T1000 (cell line): ENCODE results near the gene THSD4.
"Not testable (repeated sequence)": the region's sequence is repeated elsewhere in the genome, so short reads cannot be mapped to it uniquely, and the experiment has no call there.

Experiments
- DNase-seq: peaks from one replicate; lab custom pipeline; 2025; ENCODE audit warnings: mixed read lengths; lab: John Stamatoyannopoulos, UW

THSD4 gene

GRCh38 chr15:71189718-71190117 lies 74.4 kb downstream of the THSD4 start:
- DNase-seq = no peak

GRCh38 chr15:71191296-71191695 lies 76.0 kb downstream of the THSD4 start:
- no peak for DNase-seq

- no peak for DNase-seq
Measured at GRCh38 chr15:71192816-71193215, 77.5 kb downstream of the THSD4 start.

GRCh38 chr15:71194286-71194685 lies 79.0 kb downstream of the THSD4 start:
- no peak for DNase-seq

GRCh38 chr15:71195242-71195641 lies 80.0 kb downstream of the THSD4 start:
- no peak for DNase-seq

GRCh38 chr15:71197620-71198019 lies 82.3 kb downstream of the THSD4 start:
- DNase-seq = no peak

- DNase-seq = no peak
Measured at GRCh38 chr15:71198846-71199245, 83.6 kb downstream of the THSD4 start.

- no peak for DNase-seq
Measured at GRCh38 chr15:71199384-71200351, 84.4 kb downstream of the THSD4 start.

- DNase-seq = no peak
Measured at GRCh38 chr15:71201477-71201876, 86.2 kb downstream of the THSD4 start.

- no peak for DNase-seq
Measured at GRCh38 chr15:71202712-71203111, 87.4 kb downstream of the THSD4 start.

GRCh38 chr15:71203586-71204474 lies 88.6 kb downstream of the THSD4 start:
- no peak for DNase-seq

GRCh38 chr15:71207141-71207540 lies 91.9 kb downstream of the THSD4 start:
- no peak for DNase-seq

GRCh38 chr15:71212146-71212545 lies 96.9 kb downstream of the THSD4 start:
- DNase-seq = no peak

GRCh38 chr15:71213943-71214342 lies 98.7 kb downstream of the THSD4 start:
- not testable (repeated sequence) for DNase-seq

GRCh38 chr15:71215126-71215894 lies 100.0 kb downstream of the THSD4 start:
- no peak for DNase-seq

- DNase-seq = no peak
Measured at GRCh38 chr15:71218272-71218805, 103.1 kb downstream of the THSD4 start.

GRCh38 chr15:71219101-71219500 lies 103.8 kb downstream of the THSD4 start:
- DNase-seq = no peak

- DNase-seq = no peak
Measured at GRCh38 chr15:71219645-71220044, 104.4 kb downstream of the THSD4 start.

- no peak for DNase-seq
Measured at GRCh38 chr15:71220828-71221227, 105.6 kb downstream of the THSD4 start.

- DNase-seq = no peak
Measured at GRCh38 chr15:71221417-71221816, 106.1 kb downstream of the THSD4 start.

GRCh38 chr15:71223516-71223915 lies 108.2 kb downstream of the THSD4 start:
- DNase-seq = no peak

GRCh38 chr15:71224024-71224423 lies 108.8 kb downstream of the THSD4 start:
- no peak for DNase-seq
